K562 (cell line): Measurements from ENCODE around the gene FAM89B. TPM values are rescaled to one million over a fixed set of nuclear protein-coding genes. Genes with fewer than 3 reads are reported as not detected.

ENCODE experiments used
- CREBBP ChIP-seq: IDR thresholded peaks from one replicate; pipeline ENCODE4 v1.6.1; 2012; ENCODE audit warnings: low read depth, mild to moderate bottlenecking, control low read depth, inconsistent platforms, low read length
- HNRNPL ChIP-seq: fragments of 200-400 bp; formaldehyde crosslinking; IDR thresholded peaks from 2 replicates; pipeline ENCODE4 v1.6.1; 2017; ENCODE audit warnings: low read depth, mild to moderate bottlenecking, low read length
- MAFK ChIP-seq: IDR thresholded peaks from 2 replicates; pipeline ENCODE4 v1.6.1; 2011; ENCODE audit warnings: low read length, improper control_type of control experiment
- NCOA6 ChIP-seq: fragments of 450-650 bp; IDR thresholded peaks from 2 replicates; pipeline ENCODE4 v1.6.1; 2017; ENCODE audit warnings: mild to moderate bottlenecking
- POLR3G ChIP-seq: IDR thresholded peaks from 2 replicates; pipeline ENCODE4 v1.6.1; 2011; ENCODE audit not compliant: insufficient read length, insufficient replicate concordance; ENCODE audit errors: extremely low read depth
- RAD51 ChIP-seq: fragments of 450-650 bp; IDR thresholded peaks from 2 replicates; pipeline ENCODE4 v1.7.1; 2016; ENCODE audit warnings: low read depth, mild to moderate bottlenecking, borderline replicate concordance
- TBL1XR1 ChIP-seq, 2 experiments: IDR thresholded peaks; 2 replicates each; pipeline ENCODE4 v1.6.1; 2012; ENCODE audit warnings: improper control_type of control experiment in 2 of 2, low read length in 2 of 2, mild to moderate bottlenecking in 1 of 2
- ZBTB7A ChIP-seq: IDR thresholded peaks from 2 replicates; pipeline ENCODE4 v1.6.1; 2011; ENCODE audit warnings: low read depth, mild to moderate bottlenecking, low read length, moderate library complexity, borderline replicate concordance; ENCODE audit not compliant: control insufficient read depth
- ZNF274 ChIP-seq: IDR thresholded peaks from 2 replicates; pipeline ENCODE4 v1.6.1; 2011; ENCODE audit warnings: low read depth, mild to moderate bottlenecking, low read length, moderate library complexity, borderline replicate concordance
- ZNF445 ChIP-seq: fragments of 250-450 bp; sonication (Bioruptor Pico); IDR thresholded peaks from 2 replicates; pipeline ENCODE4 v1.4.0; 2020; ENCODE audit warnings: low read depth, mild to moderate bottlenecking, moderate library complexity
- ZNF778 ChIP-seq: fragments of 450-650 bp; formaldehyde crosslinking; IDR thresholded peaks from 2 replicates; pipeline ENCODE4 v1.4.0; 2020; ENCODE audit warnings: mild to moderate bottlenecking, moderate library complexity
- polyA plus RNA-seq, 8 experiments: library from polyadenylated mRNA; depleted of rRNA in 4 of 8; stranded (reverse) in 5 of 8; unstranded in 3 of 8; fragments of >200 nt; fragmentation: Nextera tagmentation in 2 of 8; fragmentation: Illumina TruSeq in 1 of 8; extraction: Ambion mirVana in 2 of 8; extraction: Trizol in 1 of 8; gene quantifications; 2 replicates each; pipeline versions ENCODE4 v1.2.1 to v1.2.3, GENCODE V29; 2011 to 2014; ENCODE audit warnings: inconsistent platforms in 1 of 8, missing spikeins in 1 of 8
- total RNA-seq, 7 experiments: library from RNA; depleted of rRNA in 6 of 7; stranded (reverse); fragments of >200 nt in 6 of 7; fragmentation: Illumina TruSeq in 2 of 7; extraction: Trizol in 2 of 7; gene quantifications; 2 replicates each; pipeline versions ENCODE4 v1.2.1 to v1.2.3, GENCODE V29; 2011 to 2021; ENCODE audit warnings: low replicate concordance in 1 of 7
- TF ChIP-seq, protein P1 (sequence below): sonication (generic); formaldehyde crosslinking; IDR thresholded peaks from 2 replicates; pipeline ENCODE4 v1.9.0; 2022; ENCODE audit warnings: mild to moderate bottlenecking, missing genetic modification reagents
- TF ChIP-seq, protein P2 (sequence below): fragments of 450-650 bp; formaldehyde crosslinking; IDR thresholded peaks from 2 replicates; pipeline ENCODE4 v1.4.0; 2022; ENCODE audit warnings: mild to moderate bottlenecking, moderate library complexity
- TF ChIP-seq, protein P3 (sequence below): sonication (generic); formaldehyde crosslinking; IDR thresholded peaks from 2 replicates; pipeline ENCODE4 v1.9.0; 2022; ENCODE audit warnings: mild to moderate bottlenecking, missing genetic modification reagents
- TF ChIP-seq, protein P4 (sequence below): sonication (generic); formaldehyde crosslinking; IDR thresholded peaks from 2 replicates; pipeline ENCODE4 v1.8.0; 2022; ENCODE audit warnings: mild to moderate bottlenecking, missing genetic modification reagents
- TF ChIP-seq, protein P5 (sequence below): fragments of 450-650 bp; IDR thresholded peaks from 2 replicates; pipeline ENCODE4 v1.6.1; 2016; ENCODE audit warnings: low read depth

The FAM89B gene
- total and polyA plus RNA-seq, 9 of the 15 experiments (the other 6 are each of a cell fraction or from before 2014, with no cell fraction given), result 0.32 to 27.6 (median 11.9) TPM

DNA sequence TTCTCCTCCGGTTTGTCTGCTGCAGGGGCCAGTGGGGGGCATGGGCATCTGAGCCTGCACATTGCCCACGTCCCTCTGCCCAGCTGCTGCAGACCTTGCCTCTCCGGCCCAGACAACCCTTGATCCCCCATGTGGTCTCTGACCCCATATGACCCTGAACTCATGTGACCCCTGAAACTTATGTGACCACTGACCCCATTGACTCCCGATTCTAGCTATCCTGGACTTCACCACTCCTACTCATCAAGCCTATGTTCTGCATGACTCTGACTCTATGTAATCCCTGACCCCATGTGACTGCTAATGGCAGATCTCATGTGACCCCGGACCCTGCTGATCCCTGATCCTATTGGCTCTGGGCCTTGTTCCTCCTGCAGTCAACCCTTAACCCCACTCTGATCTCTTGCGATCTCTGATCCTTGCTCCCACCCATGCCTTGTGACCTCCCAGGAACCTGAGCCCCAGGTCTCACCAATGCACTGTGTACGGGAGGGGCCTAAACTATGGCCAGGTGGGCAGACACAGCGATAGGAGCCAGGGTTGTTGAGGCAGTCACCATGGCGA lies 19.9 kb upstream of the FAM89B start (continued):
- TF ChIP-seq, protein P1, sequence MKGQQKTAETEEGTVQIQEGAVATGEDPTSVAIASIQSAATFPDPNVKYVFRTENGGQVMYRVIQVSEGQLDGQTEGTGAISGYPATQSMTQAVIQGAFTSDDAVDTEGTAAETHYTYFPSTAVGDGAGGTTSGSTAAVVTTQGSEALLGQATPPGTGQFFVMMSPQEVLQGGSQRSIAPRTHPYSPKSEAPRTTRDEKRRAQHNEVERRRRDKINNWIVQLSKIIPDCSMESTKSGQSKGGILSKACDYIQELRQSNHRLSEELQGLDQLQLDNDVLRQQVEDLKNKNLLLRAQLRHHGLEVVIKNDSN, result peak; percentile 79
- TF ChIP-seq ZNF445 (no peak), TBL1XR1 (IDR thresholded peaks at IDR 0.05; ENCODE audit: low read length in 2 of 2) (no peak), CREBBP (no peak), ZNF778 (CRISPR knock-in tag) (no peak), MAFK (no peak), ZNF274 (no peak), RAD51 (peak; percentile 52; the same call in 1 of the 2 replicates), HNRNPL (peak; percentile 11; the same call in 1 of the 2 replicates), POLR3G (no peak), NCOA6 (no peak), ZBTB7A (0 out of 2 replicates have a peak, but pooled peaks have one; percentile 4)
- TF ChIP-seq, protein P2, sequence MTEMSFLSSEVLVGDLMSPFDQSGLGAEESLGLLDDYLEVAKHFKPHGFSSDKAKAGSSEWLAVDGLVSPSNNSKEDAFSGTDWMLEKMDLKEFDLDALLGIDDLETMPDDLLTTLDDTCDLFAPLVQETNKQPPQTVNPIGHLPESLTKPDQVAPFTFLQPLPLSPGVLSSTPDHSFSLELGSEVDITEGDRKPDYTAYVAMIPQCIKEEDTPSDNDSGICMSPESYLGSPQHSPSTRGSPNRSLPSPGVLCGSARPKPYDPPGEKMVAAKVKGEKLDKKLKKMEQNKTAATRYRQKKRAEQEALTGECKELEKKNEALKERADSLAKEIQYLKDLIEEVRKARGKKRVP (CRISPR knock-in tag), result no peak
- TF ChIP-seq, protein P3, sequence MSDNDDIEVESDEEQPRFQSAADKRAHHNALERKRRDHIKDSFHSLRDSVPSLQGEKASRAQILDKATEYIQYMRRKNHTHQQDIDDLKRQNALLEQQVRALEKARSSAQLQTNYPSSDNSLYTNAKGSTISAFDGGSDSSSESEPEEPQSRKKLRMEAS (CRISPR knock-in tag), result 0 out of 2 replicates have a peak, but pooled peaks have one; percentile 3
- TF ChIP-seq, protein P4, sequence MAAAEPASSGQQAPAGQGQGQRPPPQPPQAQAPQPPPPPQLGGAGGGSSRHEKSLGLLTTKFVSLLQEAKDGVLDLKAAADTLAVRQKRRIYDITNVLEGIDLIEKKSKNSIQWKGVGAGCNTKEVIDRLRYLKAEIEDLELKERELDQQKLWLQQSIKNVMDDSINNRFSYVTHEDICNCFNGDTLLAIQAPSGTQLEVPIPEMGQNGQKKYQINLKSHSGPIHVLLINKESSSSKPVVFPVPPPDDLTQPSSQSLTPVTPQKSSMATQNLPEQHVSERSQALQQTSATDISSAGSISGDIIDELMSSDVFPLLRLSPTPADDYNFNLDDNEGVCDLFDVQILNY (CRISPR knock-in tag), result 0 out of 2 replicates have a peak, but pooled peaks have one; percentile 33
- TF ChIP-seq, protein P5, sequence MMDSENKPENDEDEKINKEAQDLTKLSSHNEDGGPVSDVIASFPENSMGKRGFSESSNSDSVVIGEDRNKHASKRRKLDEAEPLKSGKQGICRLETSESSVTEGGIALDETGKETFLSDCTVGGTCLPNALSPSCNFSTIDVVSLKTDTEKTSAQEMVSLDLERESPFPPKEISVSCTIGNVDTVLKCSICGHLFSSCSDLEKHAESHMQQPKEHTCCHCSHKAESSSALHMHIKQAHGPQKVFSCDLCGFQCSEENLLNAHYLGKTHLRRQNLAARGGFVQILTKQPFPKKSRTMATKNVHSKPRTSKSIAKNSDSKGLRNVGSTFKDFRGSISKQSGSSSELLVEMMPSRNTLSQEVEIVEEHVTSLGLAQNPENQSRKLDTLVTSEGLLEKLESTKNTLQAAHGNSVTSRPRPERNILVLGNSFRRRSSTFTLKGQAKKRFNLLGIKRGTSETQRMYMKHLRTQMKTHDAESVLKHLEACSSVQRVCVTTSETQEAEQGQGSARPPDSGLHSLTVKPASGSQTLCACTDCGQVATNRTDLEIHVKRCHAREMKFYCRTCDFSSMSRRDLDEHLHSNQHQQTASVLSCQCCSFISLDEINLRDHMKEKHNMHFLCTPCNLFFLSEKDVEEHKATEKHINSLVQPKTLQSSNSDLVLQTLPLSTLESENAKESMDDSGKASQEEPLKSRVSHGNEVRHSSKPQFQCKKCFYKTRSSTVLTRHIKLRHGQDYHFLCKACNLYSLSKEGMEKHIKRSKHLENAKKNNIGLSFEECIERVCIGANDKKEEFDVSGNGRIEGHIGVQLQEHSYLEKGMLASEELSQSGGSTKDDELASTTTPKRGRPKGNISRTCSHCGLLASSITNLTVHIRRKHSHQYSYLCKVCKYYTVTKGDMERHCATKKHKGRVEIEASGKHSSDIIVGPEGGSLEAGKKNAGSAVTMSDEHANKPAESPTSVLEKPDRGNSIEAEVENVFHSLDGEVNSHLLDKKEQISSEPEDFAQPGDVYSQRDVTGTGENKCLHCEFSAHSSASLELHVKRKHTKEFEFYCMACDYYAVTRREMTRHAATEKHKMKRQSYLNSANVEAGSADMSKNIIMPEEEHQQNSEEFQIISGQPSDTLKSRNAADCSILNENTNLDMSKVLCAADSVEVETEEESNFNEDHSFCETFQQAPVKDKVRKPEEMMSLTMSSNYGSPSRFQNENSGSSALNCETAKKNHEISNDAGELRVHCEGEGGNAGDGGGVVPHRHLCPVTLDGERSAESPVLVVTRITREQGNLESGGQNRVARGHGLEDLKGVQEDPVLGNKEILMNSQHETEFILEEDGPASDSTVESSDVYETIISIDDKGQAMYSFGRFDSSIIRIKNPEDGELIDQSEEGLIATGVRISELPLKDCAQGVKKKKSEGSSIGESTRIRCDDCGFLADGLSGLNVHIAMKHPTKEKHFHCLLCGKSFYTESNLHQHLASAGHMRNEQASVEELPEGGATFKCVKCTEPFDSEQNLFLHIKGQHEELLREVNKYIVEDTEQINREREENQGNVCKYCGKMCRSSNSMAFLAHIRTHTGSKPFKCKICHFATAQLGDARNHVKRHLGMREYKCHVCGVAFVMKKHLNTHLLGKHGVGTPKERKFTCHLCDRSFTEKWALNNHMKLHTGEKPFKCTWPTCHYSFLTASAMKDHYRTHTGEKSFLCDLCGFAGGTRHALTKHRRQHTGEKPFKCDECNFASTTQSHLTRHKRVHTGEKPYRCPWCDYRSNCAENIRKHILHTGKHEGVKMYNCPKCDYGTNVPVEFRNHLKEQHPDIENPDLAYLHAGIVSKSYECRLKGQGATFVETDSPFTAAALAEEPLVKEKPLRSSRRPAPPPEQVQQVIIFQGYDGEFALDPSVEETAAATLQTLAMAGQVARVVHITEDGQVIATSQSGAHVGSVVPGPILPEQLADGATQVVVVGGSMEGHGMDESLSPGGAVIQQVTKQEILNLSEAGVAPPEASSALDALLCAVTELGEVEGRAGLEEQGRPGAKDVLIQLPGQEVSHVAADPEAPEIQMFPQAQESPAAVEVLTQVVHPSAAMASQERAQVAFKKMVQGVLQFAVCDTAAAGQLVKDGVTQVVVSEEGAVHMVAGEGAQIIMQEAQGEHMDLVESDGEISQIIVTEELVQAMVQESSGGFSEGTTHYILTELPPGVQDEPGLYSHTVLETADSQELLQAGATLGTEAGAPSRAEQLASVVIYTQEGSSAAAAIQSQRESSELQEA, result no peak
